Upper lobe of left lung (tissue), 6 donors: ENCODE data around the gene CGB5. TPM values are rescaled to one million over a fixed set of nuclear protein-coding genes. Genes with fewer than 3 reads are reported as not detected.

Experiments used
- ATAC-seq, 2 donors: fragments of 200-7000 bp; cut with Tn5 transposase; one replicate each; pipeline ENCODE4 v1.9.1; 2022; ENCODE audit warnings: mild to moderate bottlenecking in 2 of 2, moderate library complexity in 2 of 2; ENCODE audit not compliant: low FRiP score in 2 of 2
- DNase-seq, 2 donors: peaks; one replicate each; pipeline ENCODE4 v3.0.0-alpha.2; 2019 to 2020
- H3K27ac ChIP-seq, 4 donors: fragments of 200-600 bp; sonication (generic); one replicate each; pipeline ENCODE4 v1.5.1; 2016 to 2019
- H3K27me3 ChIP-seq, 4 donors: fragments of 200-600 bp; sonication (generic); one replicate each; pipeline ENCODE4 v1.5.1; 2017 to 2019
- H3K36me3 ChIP-seq, 4 donors: fragments of 200-600 bp; sonication (generic); one replicate each; pipeline ENCODE4 v1.5.1; 2016 to 2019
- H3K4me1 ChIP-seq, 4 donors: fragments of 200-600 bp; sonication (generic); one replicate each; pipeline ENCODE4 v1.5.1; 2018 to 2019
- H3K4me3 ChIP-seq, 4 donors: fragments of 200-600 bp; sonication (generic); one replicate each; pipeline ENCODE4 v1.5.1; 2017 to 2019; ENCODE audit warnings: mild to moderate bottlenecking in 2 of 4, moderate library complexity in 1 of 4
- H3K9me3 ChIP-seq, 4 donors: fragments of 200-600 bp; sonication (generic); one replicate each; pipeline ENCODE4 v1.5.1; 2018 to 2019
- CTCF ChIP-seq, 6 experiments: fragments of 450-650 bp in 4 of 6; fragments of 200-600 bp in 2 of 6; sonication (generic) in 2 of 6; IDR thresholded peaks; one replicate each; pipeline ENCODE4 v1.5.1; 2016 to 2019; ENCODE audit warnings: antibody characterized with exemption in 6 of 6
- EP300 ChIP-seq, 4 donors: sonication (generic); formaldehyde crosslinking; IDR thresholded peaks; one replicate each; pipeline ENCODE4 v1.5.1; 2017; ENCODE audit warnings: antibody characterized with exemption in 4 of 4, control low read depth in 2 of 4
- POLR2A ChIP-seq, 4 donors: fragments of 450-650 bp; IDR thresholded peaks; one replicate each; pipeline ENCODE4 v1.5.1; 2016 to 2017; ENCODE audit warnings: antibody characterized with exemption in 4 of 4, mild to moderate bottlenecking in 2 of 4
- POLR2AphosphoS5 ChIP-seq, 2 donors: sonication (generic); formaldehyde crosslinking; IDR thresholded peaks; one replicate each; pipeline ENCODE4 v1.5.1; 2017; ENCODE audit warnings: antibody characterized with exemption in 2 of 2
- WGBS, 2 donors: methylation state at CpG; one replicate each; pipeline ENCODE4 v1.1.5; 2017 to 2018; 5-methylcytosine and 5-hydroxymethylcytosine counted together
- small RNA-seq, 4 donors: library from RNA; depleted of rRNA; stranded (forward); fragments of <200 nt; gene quantifications; one replicate each; pipeline ENCODE3, GENCODE V24; 2016
- total RNA-seq, 6 donors: library from RNA; depleted of rRNA in 4 of 6; stranded (reverse); fragments of >200 nt in 4 of 6; gene quantifications; one replicate each; pipeline versions ENCODE4 v1.1.0 to v1.2.1, GENCODE V29; 2016 to 2021
- donor health status: DM: no; HTN: no; CAD: no; lungs with moderate emphysema.
- donor health status: DM: no; HTN: yes; CAD: no; lungs with severe emphysema.

The CGB5 gene
- total RNA-seq, 6 donors from 2014 or later = not detected

- no peaks in the 10 kb centered on the region for H3K27me3 ChIP-seq
- 93 to 95% methylated on average over 6 of the region's 6 CpGs for WGBS, 2 donors
- peaks cover 5 to 17% (median 6%) of the 10 kb centered on the region in 4 donors for H3K4me1 ChIP-seq
- no peak overlapping the region for H3K4me3 ChIP-seq
- H3K9me3 ChIP-seq = no peaks in the 10 kb centered on the region
- DNase-seq (no peak), ATAC-seq (no peak)
- H3K27ac ChIP-seq = no peak overlapping the region
- peaks cover 19 to 94% (median 77%) of the 10 kb centered on the region in 4 donors for H3K36me3 ChIP-seq
- TF ChIP-seq POLR2A (IDR thresholded peaks at IDR 0.05) (no peak), POLR2AphosphoS5 (IDR thresholded peaks at IDR 0.05) (no peak), CTCF (IDR thresholded peaks at IDR 0.05) (no peak), EP300 (IDR thresholded peaks at IDR 0.05) (no peak)
These were observed 49.0 kb downstream of the CGB5 start for GRCh38 chr19:49092686-49093085.

Small RNA genes within 50 kb of the gene (small RNA-seq; reads per million reads assigned to genes)
- gene MIR6798 (0 reads per million in 4 donors), gene RN7SL708P (0 to 0.12 (median 0) reads per million in 4 donors)

Other genes with a start within 250 kb of the CGB5 start
- gene BCAT2, start 232.8 kb upstream of the CGB5 start, total RNA-seq = 100 to 1,000 TPM in 1 of 6 donors, 10 to 100 TPM in 5; 50.7 to 221 (median 81.2) TPM
- gene HSD17B14, start 207.4 kb upstream of the CGB5 start, total RNA-seq = 10 to 100 TPM; 13.8 to 65.0 (median 28.5) TPM
- gene PLEKHA4, start 175.2 kb upstream of the CGB5 start, total RNA-seq = 10 to 100 TPM in 5 of 6 donors, 1 to 10 TPM in 1; 6.3 to 34.9 (median 21.2) TPM
- gene PPP1R15A, start 171.4 kb upstream of the CGB5 start, total RNA-seq = 100 to 1,000 TPM in 5 of 6 donors, 10 to 100 TPM in 1; 96.2 to 194 (median 114) TPM
- gene TULP2, start 145.1 kb upstream of the CGB5 start, total RNA-seq = 1 to 10 TPM in 1 of 6 donors, under 1 TPM in 2, not detected in 3; 0.30 to 4.9 (median 0.86) TPM
- gene NUCB1, start 143.5 kb upstream of the CGB5 start, total RNA-seq = 100 to 1,000 TPM; 278 to 463 (median 341) TPM
- 1 to 10 TPM; 1.9 to 6.3 (median 2.8) TPM for gene DHDH, start 110.1 kb upstream of the CGB5 start, total RNA-seq
- 100 to 1,000 TPM in 4 of 6 donors, 10 to 100 TPM in 2; 68.1 to 143 (median 112) TPM for gene BAX, start 89.0 kb upstream of the CGB5 start, total RNA-seq
- gene FTL, start 78.5 kb upstream of the CGB5 start, total RNA-seq = over 10,000 TPM in 3 of 6 donors, 1,000 to 10,000 TPM in 3; 5,928 to 23,282 (median 11,982) TPM
- gene GYS1, start 50.5 kb upstream of the CGB5 start, total RNA-seq = 10 to 100 TPM; 26.4 to 79.6 (median 35.6) TPM
- gene RUVBL2, start 50.0 kb upstream of the CGB5 start, total RNA-seq = 100 to 1,000 TPM in 2 of 6 donors, 10 to 100 TPM in 4; 45.7 to 105 (median 70.6) TPM
- under 1 TPM in 1 of 6 donors, not detected in 5; 0.77 TPM for gene LHB, start 26.8 kb upstream of the CGB5 start, total RNA-seq
- not detected for gene CGB3, start 19.5 kb upstream of the CGB5 start, total RNA-seq
- not detected for gene CGB2, start 12.0 kb upstream of the CGB5 start, total RNA-seq
- gene CGB1, start 7.0 kb upstream of the CGB5 start, total RNA-seq = not detected
- not detected for gene CGB8, start 5.3 kb downstream of the CGB5 start, total RNA-seq
- gene CGB7, start 13.9 kb downstream of the CGB5 start, total RNA-seq = 1 to 10 TPM in 1 of 6 donors, under 1 TPM in 5; 0.22 to 5.2 (median 0.55) TPM
- gene NTF4, start 21.0 kb downstream of the CGB5 start, total RNA-seq = 10 to 100 TPM in 1 of 6 donors, 1 to 10 TPM in 5; 1.2 to 10.5 (median 4.9) TPM
- not detected for gene KCNA7, start 28.9 kb downstream of the CGB5 start, total RNA-seq
- gene SNRNP70, start 41.6 kb downstream of the CGB5 start, total RNA-seq = 1,000 to 10,000 TPM in 1 of 6 donors, 100 to 1,000 TPM in 5; 147 to 1,500 (median 176) TPM
- gene LIN7B, start 70.5 kb downstream of the CGB5 start, total RNA-seq = 10 to 100 TPM in 1 of 6 donors, 1 to 10 TPM in 5; 3.1 to 10.2 (median 7.6) TPM
- gene C19orf73, start 75.3 kb downstream of the CGB5 start, total RNA-seq = 1 to 10 TPM in 4 of 6 donors, under 1 TPM in 1, not detected in 1; 0.89 to 7.9 (median 2.3) TPM
- 10 to 100 TPM in 1 of 6 donors, 1 to 10 TPM in 5; 2.4 to 11.5 (median 5.9) TPM for gene PPFIA3, start 75.7 kb downstream of the CGB5 start, total RNA-seq
- 1 to 10 TPM in 3 of 6 donors, under 1 TPM in 2, not detected in 1; 0.61 to 2.1 (median 1.2) TPM for gene HRC, start 111.5 kb downstream of the CGB5 start, total RNA-seq
- gene TRPM4, start 113.9 kb downstream of the CGB5 start, total RNA-seq = 100 to 1,000 TPM in 1 of 6 donors, 10 to 100 TPM in 5; 23.9 to 120 (median 49.3) TPM